Measurements from ENCODE around the gene WWP2.

DNA sequence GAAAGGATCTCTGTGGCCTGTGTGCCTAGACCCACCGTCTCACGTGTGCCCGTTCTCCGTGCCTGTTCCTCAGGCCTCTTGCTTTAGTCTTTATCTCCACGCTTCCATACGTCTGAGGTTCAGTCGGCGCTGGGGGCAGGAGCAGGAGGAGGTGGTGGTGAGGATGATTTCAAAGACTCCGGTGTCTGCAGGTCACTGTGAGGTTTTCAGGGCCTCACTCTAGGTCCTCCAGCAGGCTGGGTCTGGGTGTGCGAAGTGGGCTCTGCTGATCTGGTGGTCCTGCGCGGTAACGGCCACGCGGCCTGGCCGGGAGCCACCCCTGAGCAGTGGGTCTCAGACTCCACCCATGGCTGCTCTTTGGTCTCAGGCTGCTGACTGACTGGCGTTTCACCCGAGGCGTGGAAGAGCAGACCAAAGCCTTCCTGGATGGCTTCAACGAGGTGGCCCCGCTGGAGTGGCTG, 174.6 kb downstream of the WWP2 start:
- TF ChIP-seq, protein P1, sequence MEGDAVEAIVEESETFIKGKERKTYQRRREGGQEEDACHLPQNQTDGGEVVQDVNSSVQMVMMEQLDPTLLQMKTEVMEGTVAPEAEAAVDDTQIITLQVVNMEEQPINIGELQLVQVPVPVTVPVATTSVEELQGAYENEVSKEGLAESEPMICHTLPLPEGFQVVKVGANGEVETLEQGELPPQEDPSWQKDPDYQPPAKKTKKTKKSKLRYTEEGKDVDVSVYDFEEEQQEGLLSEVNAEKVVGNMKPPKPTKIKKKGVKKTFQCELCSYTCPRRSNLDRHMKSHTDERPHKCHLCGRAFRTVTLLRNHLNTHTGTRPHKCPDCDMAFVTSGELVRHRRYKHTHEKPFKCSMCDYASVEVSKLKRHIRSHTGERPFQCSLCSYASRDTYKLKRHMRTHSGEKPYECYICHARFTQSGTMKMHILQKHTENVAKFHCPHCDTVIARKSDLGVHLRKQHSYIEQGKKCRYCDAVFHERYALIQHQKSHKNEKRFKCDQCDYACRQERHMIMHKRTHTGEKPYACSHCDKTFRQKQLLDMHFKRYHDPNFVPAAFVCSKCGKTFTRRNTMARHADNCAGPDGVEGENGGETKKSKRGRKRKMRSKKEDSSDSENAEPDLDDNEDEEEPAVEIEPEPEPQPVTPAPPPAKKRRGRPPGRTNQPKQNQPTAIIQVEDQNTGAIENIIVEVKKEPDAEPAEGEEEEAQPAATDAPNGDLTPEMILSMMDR (tag by site-specific recombination; IDR thresholded peaks at IDR 0.05), result no peak
- TF ChIP-seq ZNF174 (tag by site-specific recombination; IDR thresholded peaks at IDR 0.05) (no peak), HOXD13 (CRISPR knock-in tag; IDR thresholded peaks at IDR 0.05; ENCODE audit: borderline replicate concordance) (no peak), ZNF350 (tag by site-specific recombination; IDR thresholded peaks at IDR 0.05) (no peak), SP2 (tag by site-specific recombination; IDR thresholded peaks at IDR 0.05) (no peak), ZBTB17 (tag by site-specific recombination; IDR thresholded peaks at IDR 0.05) (no peak), RBAK (tag by site-specific recombination; IDR thresholded peaks at IDR 0.05) (no peak), ZNF585B (tag by site-specific recombination; IDR thresholded peaks at IDR 0.05) (no peak), ZNF529 (tag by site-specific recombination; IDR thresholded peaks at IDR 0.05; ENCODE audit: insufficient replicate concordance) (no peak)

Measured in HEK293 (cell line).